ENCODE results near the gene LCN1. TPM values are rescaled to one million over a fixed set of nuclear protein-coding genes. Genes with fewer than 3 reads are reported as not detected.

The LCN1 gene
- total RNA-seq, 2 donors from 2014 or later, result not detected

DNA sequence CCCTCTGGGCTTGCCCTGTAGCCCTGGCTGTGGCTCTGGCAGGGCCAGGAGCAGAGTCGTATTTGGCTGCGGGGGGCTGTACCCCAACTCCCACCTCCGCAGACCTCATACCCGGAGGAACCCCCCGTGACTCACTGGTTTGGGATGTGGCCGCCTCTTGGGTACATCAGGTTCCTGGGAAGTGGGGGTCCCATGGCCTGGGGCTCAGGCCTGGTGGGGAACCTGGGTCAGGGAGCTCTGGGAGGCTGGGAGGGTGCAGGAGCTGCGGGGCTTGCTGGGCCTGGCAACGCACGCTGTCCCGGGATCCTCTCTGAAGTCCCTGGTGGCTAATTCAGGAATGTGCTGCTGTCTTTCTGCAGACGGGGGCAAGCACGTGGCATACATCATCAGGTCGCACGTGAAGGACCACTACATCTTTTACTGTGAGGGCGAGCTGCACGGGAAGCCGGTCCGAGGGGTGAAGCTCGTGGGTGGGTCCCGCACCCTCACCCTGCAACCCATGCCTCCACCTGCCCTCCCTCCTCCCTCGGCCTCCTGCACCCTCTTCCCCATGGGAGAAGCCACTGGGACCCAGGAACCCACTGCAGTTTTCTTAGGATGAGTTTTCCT is 2.4 kb downstream of the LCN1 start:
- H3K9me3 ChIP-seq, result no peaks in the 10 kb centered on the region
- 51 to 84% methylated on average over 6 to 20 of the region's 21 CpGs for WGBS, 2 donors
- H3K4me3 ChIP-seq, result no peak overlapping the region
- H3K27ac ChIP-seq, result no peak overlapping the region
- no peaks in the 10 kb centered on the region for H3K4me1 ChIP-seq
- DNase-seq (no peak), ATAC-seq (no peak)
- H3K36me3 ChIP-seq (replicated peaks in 1 of 2; ENCODE audit: insufficient read depth in 1 of 2, low read depth in 2 of 2), result no peaks in the 10 kb centered on the region
- no peak for TF ChIP-seq POLR2A (IDR thresholded peaks at IDR 0.05)
- H3K27me3 ChIP-seq, result no peaks in the 10 kb centered on the region
- intact Hi-C loops (cut with DNase I), result no loop called here

- DNase-seq (no peak), ATAC-seq (no peak)
- Histone ChIP-seq H3K4me1 (no peaks in the 10 kb centered on the region), H3K4me3 (no peak overlapping the region), H3K27ac (no peak overlapping the region), H3K9me3 (no peaks in the 10 kb centered on the region), H3K27me3 (no peaks in the 10 kb centered on the region), H3K36me3 (replicated peaks in 1 of 2; ENCODE audit: insufficient read depth in 1 of 2, low read depth in 2 of 2) (no peaks in the 10 kb centered on the region)
- WGBS, 2 donors, result 43 to 48% methylated on average over 14 to 27 of the region's 27 CpGs
- intact Hi-C loops (cut with DNase I), result no loop called here
- TF ChIP-seq, protein P1, sequence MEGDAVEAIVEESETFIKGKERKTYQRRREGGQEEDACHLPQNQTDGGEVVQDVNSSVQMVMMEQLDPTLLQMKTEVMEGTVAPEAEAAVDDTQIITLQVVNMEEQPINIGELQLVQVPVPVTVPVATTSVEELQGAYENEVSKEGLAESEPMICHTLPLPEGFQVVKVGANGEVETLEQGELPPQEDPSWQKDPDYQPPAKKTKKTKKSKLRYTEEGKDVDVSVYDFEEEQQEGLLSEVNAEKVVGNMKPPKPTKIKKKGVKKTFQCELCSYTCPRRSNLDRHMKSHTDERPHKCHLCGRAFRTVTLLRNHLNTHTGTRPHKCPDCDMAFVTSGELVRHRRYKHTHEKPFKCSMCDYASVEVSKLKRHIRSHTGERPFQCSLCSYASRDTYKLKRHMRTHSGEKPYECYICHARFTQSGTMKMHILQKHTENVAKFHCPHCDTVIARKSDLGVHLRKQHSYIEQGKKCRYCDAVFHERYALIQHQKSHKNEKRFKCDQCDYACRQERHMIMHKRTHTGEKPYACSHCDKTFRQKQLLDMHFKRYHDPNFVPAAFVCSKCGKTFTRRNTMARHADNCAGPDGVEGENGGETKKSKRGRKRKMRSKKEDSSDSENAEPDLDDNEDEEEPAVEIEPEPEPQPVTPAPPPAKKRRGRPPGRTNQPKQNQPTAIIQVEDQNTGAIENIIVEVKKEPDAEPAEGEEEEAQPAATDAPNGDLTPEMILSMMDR (IDR thresholded peaks at IDR 0.05), result no peak
- no peak for TF ChIP-seq POLR2A (IDR thresholded peaks at IDR 0.05)
Observed at GRCh38 chr9:135524130-135524861, 3.1 kb downstream of the LCN1 start.

DNA sequence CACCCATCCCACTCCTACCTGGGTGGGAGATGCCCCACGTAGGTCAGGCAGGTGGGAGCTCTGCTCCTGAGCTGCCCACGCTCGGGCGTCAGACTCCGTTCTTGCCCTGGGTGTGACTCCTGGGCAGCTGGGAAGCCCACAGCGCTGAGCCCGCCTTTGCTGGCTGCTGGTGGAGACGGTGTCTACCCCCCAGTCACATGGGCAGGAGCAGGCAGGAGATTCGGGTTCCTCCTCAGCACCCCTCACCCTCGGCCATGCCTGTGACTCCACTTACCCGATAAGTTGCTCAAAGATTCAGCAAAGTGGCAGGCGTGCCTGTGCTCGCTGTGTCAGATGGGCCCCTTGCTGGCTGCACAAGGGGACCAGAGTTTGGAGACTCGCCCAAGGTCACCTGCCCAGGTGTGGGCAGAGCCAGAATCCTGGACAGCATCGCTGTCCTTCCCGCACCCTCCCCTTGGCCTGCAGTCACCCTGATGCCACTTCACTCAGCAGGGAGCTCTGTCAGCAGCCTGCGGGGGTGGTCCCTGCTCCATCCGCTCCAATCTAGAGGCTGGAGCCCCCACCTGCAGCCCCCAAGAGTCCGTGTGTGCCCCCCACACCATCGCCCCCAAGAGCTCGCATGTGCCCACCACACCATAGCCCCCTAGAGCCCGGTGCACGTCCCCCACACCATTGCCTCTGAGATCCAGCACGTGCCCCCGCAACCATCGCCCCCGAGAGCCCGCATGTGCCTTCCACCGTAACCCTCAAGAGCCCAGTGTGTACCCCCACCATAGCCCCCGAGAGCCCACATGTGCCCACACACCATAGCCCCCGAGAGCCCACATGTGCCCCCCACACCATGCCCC is 4.2 kb downstream of the LCN1 start:
- intact Hi-C loops (cut with DNase I), result no loop called here
- H3K36me3 ChIP-seq (replicated peaks in 1 of 2; ENCODE audit: insufficient read depth in 1 of 2, low read depth in 2 of 2), result no peaks in the 10 kb centered on the region
- no peaks in the 10 kb centered on the region for H3K27me3 ChIP-seq
- no peak for TF ChIP-seq POLR2A (IDR thresholded peaks at IDR 0.05)
- TF ChIP-seq, protein P1 (IDR thresholded peaks at IDR 0.05), result no peak
- H3K27ac ChIP-seq, result no peak overlapping the region
- WGBS, 2 donors, result 43 to 53% methylated on average over 15 to 26 of the region's 31 CpGs
- no peak for ATAC-seq
- H3K4me1 ChIP-seq, result no peaks in the 10 kb centered on the region
- no peak overlapping the region for H3K4me3 ChIP-seq
- DNase-seq, result no peak
- no peaks in the 10 kb centered on the region for H3K9me3 ChIP-seq

GRCh38 chr9:135526089-135526729 is 5.0 kb downstream of the LCN1 start:
- H3K4me1 ChIP-seq, result no peaks in the 10 kb centered on the region
- H3K9me3 ChIP-seq, result no peaks in the 10 kb centered on the region
- H3K4me3 ChIP-seq, result no peak overlapping the region
- intact Hi-C loops (cut with DNase I), result no loop called here
- H3K27ac ChIP-seq, result no peak overlapping the region
- TF ChIP-seq, protein P1 (IDR thresholded peaks at IDR 0.05), result no peak
- no peak for TF ChIP-seq POLR2A (IDR thresholded peaks at IDR 0.05)
- H3K36me3 ChIP-seq (replicated peaks in 1 of 2; ENCODE audit: insufficient read depth in 1 of 2, low read depth in 2 of 2), result no peaks in the 10 kb centered on the region
- 46 to 71% methylated on average over 5 to 8 of the region's 11 CpGs for WGBS, 2 donors
- H3K27me3 ChIP-seq, result no peaks in the 10 kb centered on the region
- no peak for DNase-seq
- ATAC-seq, result no peak

Measured in body of pancreas (tissue), 4 donors.